ENCODE measurements around the gene INPP5A. TPM values are rescaled to one million over a fixed set of nuclear protein-coding genes. Genes with fewer than 3 reads are reported as not detected.
"Not testable (repeated sequence)": the region's sequence is repeated elsewhere in the genome, so short reads cannot be mapped to it uniquely, and the experiment has no call there.

Gene INPP5A
- total RNA-seq, 1 donor from 2014 or later = 36.3 TPM

- DNase-seq = peak; percentile 6
- Mint-ChIP-seq H3K4me1 (ENCODE audit: low read depth, unreplicated experiment) (no peaks in the 10 kb centered on the region), H3K36me3 (ENCODE audit: unreplicated experiment) (peaks cover 16% of the 10 kb centered on the region), H3K27me3 (ENCODE audit: unreplicated experiment) (peaks cover 3% of the 10 kb centered on the region), H3K9me3 (ENCODE audit: unreplicated experiment) (peaks cover under 1% of the 10 kb centered on the region), H3K27ac (ENCODE audit: unreplicated experiment) (no peak overlapping the region), H3K4me3 (ENCODE audit: unreplicated experiment) (no peak overlapping the region)
- no peak for TF ChIP-seq CTCF (IDR thresholded peaks at IDR 0.05; ENCODE audit: partially characterized antibody, unreplicated experiment)
Observed at GRCh38 chr10:132595021-132595420, 57.4 kb downstream of the INPP5A start.

DNA sequence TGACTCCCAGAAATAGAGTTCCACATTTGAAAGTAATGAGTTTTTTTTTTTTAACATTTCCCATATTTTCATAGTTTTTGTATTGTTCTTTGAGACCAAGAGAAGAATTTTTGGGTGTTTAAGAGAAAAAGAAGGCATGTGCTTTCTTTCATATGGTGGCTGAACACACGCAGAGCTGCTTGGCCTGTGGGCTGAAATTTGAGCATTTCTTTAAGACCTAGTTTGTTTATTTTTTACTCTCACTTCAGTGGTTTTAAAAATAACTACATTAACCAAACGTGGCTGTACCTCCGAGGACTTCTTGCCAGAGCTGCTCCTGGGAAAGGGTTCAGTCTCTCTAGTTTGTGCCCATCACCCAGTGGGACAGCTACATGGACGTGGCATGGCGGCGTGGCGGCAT, 58.3 kb downstream of the INPP5A start:
- H3K4me1 Mint-ChIP-seq (ENCODE audit: low read depth, unreplicated experiment) = no peaks in the 10 kb centered on the region
- H3K36me3 Mint-ChIP-seq (ENCODE audit: unreplicated experiment) = peaks cover 22% of the 10 kb centered on the region
- no peak for DNase-seq
- H3K27me3 Mint-ChIP-seq (ENCODE audit: unreplicated experiment) = peaks cover 3% of the 10 kb centered on the region
- peaks cover 5% of the 10 kb centered on the region for H3K9me3 Mint-ChIP-seq (ENCODE audit: unreplicated experiment)
- no peak overlapping the region for H3K27ac Mint-ChIP-seq (ENCODE audit: unreplicated experiment)
- no peak for TF ChIP-seq CTCF (IDR thresholded peaks at IDR 0.05; ENCODE audit: partially characterized antibody, unreplicated experiment)
- no peak overlapping the region for H3K4me3 Mint-ChIP-seq (ENCODE audit: unreplicated experiment)

DNA sequence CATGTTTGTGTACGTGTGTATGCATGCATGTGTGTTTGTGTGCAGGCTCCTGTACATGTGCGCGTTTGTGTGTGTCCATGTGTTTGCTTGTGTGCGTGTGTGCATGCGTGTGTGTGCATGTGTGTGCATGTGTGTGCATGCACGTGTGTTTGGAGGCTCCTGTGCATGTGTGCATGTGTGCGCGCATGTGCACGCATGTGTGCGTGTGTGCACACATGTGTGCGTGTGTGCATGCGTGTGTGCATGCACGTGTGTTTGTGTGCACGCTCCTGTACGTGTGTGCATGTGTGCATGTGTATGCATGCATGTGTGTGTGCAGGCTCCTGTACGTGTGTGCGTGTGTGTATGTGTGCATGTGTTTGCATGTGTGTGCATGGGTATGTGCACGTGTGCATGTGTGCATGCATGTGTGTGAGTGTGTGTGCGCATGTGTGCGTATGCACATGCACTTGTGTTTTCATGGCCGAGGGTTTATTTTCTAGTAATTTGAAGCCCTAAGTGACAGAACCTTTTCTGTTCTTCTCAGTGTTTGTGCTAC, 59.2 kb downstream of the INPP5A start:
- no peak overlapping the region for H3K4me3 Mint-ChIP-seq (ENCODE audit: unreplicated experiment)
- H3K4me1 Mint-ChIP-seq (ENCODE audit: low read depth, unreplicated experiment) = no peaks in the 10 kb centered on the region
- H3K27me3 Mint-ChIP-seq (ENCODE audit: unreplicated experiment) = peaks cover 2% of the 10 kb centered on the region
- no peak for DNase-seq
- H3K9me3 Mint-ChIP-seq (ENCODE audit: unreplicated experiment) = peaks cover 7% of the 10 kb centered on the region
- H3K36me3 Mint-ChIP-seq (ENCODE audit: unreplicated experiment) = peaks cover 26% of the 10 kb centered on the region
- TF ChIP-seq CTCF (IDR thresholded peaks at IDR 0.05; ENCODE audit: partially characterized antibody, unreplicated experiment) = no peak
- H3K27ac Mint-ChIP-seq (ENCODE audit: unreplicated experiment) = no peak overlapping the region

- no peak for DNase-seq
- H3K9me3 Mint-ChIP-seq (ENCODE audit: unreplicated experiment) = peaks cover 9% of the 10 kb centered on the region
- H3K4me1 Mint-ChIP-seq (ENCODE audit: low read depth, unreplicated experiment) = no peaks in the 10 kb centered on the region
- no peak overlapping the region for H3K27ac Mint-ChIP-seq (ENCODE audit: unreplicated experiment)
- no peak overlapping the region for H3K4me3 Mint-ChIP-seq (ENCODE audit: unreplicated experiment)
- TF ChIP-seq CTCF (IDR thresholded peaks at IDR 0.05; ENCODE audit: partially characterized antibody, unreplicated experiment) = no peak
- peaks cover 2% of the 10 kb centered on the region for H3K27me3 Mint-ChIP-seq (ENCODE audit: unreplicated experiment)
- H3K36me3 Mint-ChIP-seq (ENCODE audit: unreplicated experiment) = peaks cover 22% of the 10 kb centered on the region
Observed at GRCh38 chr10:132597654-132598053, 60.1 kb downstream of the INPP5A start.

GRCh38 chr10:132599023-132599618, 61.5 kb downstream of the INPP5A start:
- not testable (repeated sequence) for DNase-seq; H3K4me3 Mint-ChIP-seq (ENCODE audit: unreplicated experiment); H3K27me3 Mint-ChIP-seq (ENCODE audit: unreplicated experiment); H3K4me1 Mint-ChIP-seq (ENCODE audit: low read depth, unreplicated experiment); H3K27ac Mint-ChIP-seq (ENCODE audit: unreplicated experiment)
- peaks cover 22% of the 10 kb centered on the region for H3K36me3 Mint-ChIP-seq (ENCODE audit: unreplicated experiment)
- peaks cover 12% of the 10 kb centered on the region for H3K9me3 Mint-ChIP-seq (ENCODE audit: unreplicated experiment)
